Right ventricle myocardium superior (tissue), 1 donor: ENCODE data around the gene GLI1. TPM values are rescaled to one million over a fixed set of nuclear protein-coding genes. Genes with fewer than 3 reads are reported as not detected.
"Not testable (repeated sequence)": the region's sequence is repeated elsewhere in the genome, so short reads cannot be mapped to it uniquely, and the experiment has no call there.

Experiments
- ATAC-seq: fragments of 200-7000 bp; cut with Tn5 transposase; one replicate; pipeline ENCODE4 v1.9.1; 2020; ENCODE audit warnings: mild to moderate bottlenecking; ENCODE audit not compliant: poor library complexity
- DNase-seq: peaks from one replicate; pipeline ENCODE4 v3.0.0-alpha.2; 2020
- intact Hi-C: fragments of 100-400 bp; cut with DNase I; formaldehyde crosslinking; loops from one replicate; pipeline ENCODE4 v1.11.2; 2022
- long read RNA-seq: library from polyadenylated mRNA; unstranded; transcript quantifications from one replicate; pipeline ENCODE4 v2.0.0, GENCODE V29; 2021
- total RNA-seq: library from RNA; stranded (reverse); fragmentation: NEBNext Ultra II Directional; extraction: Animal tissue kit (Norgen Biotek cat#: 25700); gene quantifications from one replicate; pipeline ENCODE4 v1.2.1, GENCODE V29; 2021
- donor health status: DM: no; HTN: yes; CAD: no; lungs with severe emphysema.

GLI1 gene
- total RNA-seq: 0.56 TPM
- long read RNA-seq: 0 reads

GRCh38 chr12:57459750-57460467, at the start of gene GLI1:
Gene GLI1, plus strand, starts transcription at chr12:57459785. Its CDS starts 3,907 bp downstream, at chr12:57463692.
- ATAC-seq: peak; percentile 66
- DNase-seq: no peak
- intact Hi-C loops: no loop called here

GRCh38 chr12:57410534-57410933, 49.1 kb upstream of the GLI1 start:
- ATAC-seq (no peak), DNase-seq (no peak)
- intact Hi-C loops: no loop called here

GRCh38 chr12:57414160-57414559, 45.4 kb upstream of the GLI1 start:
- ATAC-seq, DNase-seq, intact Hi-C loops: not testable (repeated sequence)

GRCh38 chr12:57415088-57415487, 44.5 kb upstream of the GLI1 start:
- DNase-seq: no peak
- no peak for ATAC-seq
- intact Hi-C loops: no loop called here

GRCh38 chr12:57416039-57416996, 43.3 kb upstream of the GLI1 start:
- DNase-seq (no peak), ATAC-seq (no peak)
- intact Hi-C loops: no loop called here

GRCh38 chr12:57418255-57418654, 41.3 kb upstream of the GLI1 start:
- peak; percentile 52 for ATAC-seq
- intact Hi-C loops: no loop called here
- peak; percentile 50 for DNase-seq

GRCh38 chr12:57419495-57419894, 40.1 kb upstream of the GLI1 start:
- DNase-seq: no peak
- ATAC-seq: no peak
- intact Hi-C loops: no loop called here

GRCh38 chr12:57420482-57420881, 39.1 kb upstream of the GLI1 start:
- DNase-seq (no peak), ATAC-seq (no peak)
- intact Hi-C loops: no loop called here

- ATAC-seq, intact Hi-C loops: not testable (repeated sequence)
Observed at GRCh38 chr12:57426948-57427347, 32.6 kb upstream of the GLI1 start.

GRCh38 chr12:57428965-57429364, 30.6 kb upstream of the GLI1 start:
- ATAC-seq (no peak), DNase-seq (no peak)
- intact Hi-C loops: no loop called here

More at GRCh38 chr12:57426948-57427347, 32.6 kb upstream of the GLI1 start:
- DNase-seq: not testable (repeated sequence)

GRCh38 chr12:57429473-57430111, 30.0 kb upstream of the GLI1 start:
- intact Hi-C loops: no loop called here
- DNase-seq (no peak), ATAC-seq (no peak)

- DNase-seq (peak; percentile 69), ATAC-seq (peak; percentile 78)
- intact Hi-C loops: no loop called here
Observed at GRCh38 chr12:57430112-57430930, 29.3 kb upstream of the GLI1 start.

GRCh38 chr12:57430931-57431566, 28.5 kb upstream of the GLI1 start, which contains the start of gene R3HDM2:
Gene R3HDM2, minus strand, starts transcription at chr12:57431043. Its CDS starts 120,615 bp downstream, at chr12:57310428.
- ATAC-seq: peak; percentile 98
- intact Hi-C loops: no loop called here
- DNase-seq: peak; percentile 98

GRCh38 chr12:57431654-57432188, 27.9 kb upstream of the GLI1 start:
- no peak for DNase-seq
- no peak for ATAC-seq
- intact Hi-C loops: no loop called here

GRCh38 chr12:57433370-57433769, 26.2 kb upstream of the GLI1 start:
- intact Hi-C loops: no loop called here
- ATAC-seq: no peak

GRCh38 chr12:57434517-57435223, 24.9 kb upstream of the GLI1 start, which contains the start of gene INHBC:
Gene INHBC, plus strand, starts transcription at chr12:57434784. Its CDS starts 103 bp downstream, at chr12:57434887.
- no peak for ATAC-seq
- DNase-seq: no peak
- intact Hi-C loops: no loop called here

More at GRCh38 chr12:57433370-57433769, 26.2 kb upstream of the GLI1 start:
- DNase-seq: no peak

- intact Hi-C loops: no loop called here
- DNase-seq: no peak
- no peak for ATAC-seq
Observed at GRCh38 chr12:57435293-57435692, 24.3 kb upstream of the GLI1 start.
